ENCODE results near the gene ADGRF5.

DNA sequence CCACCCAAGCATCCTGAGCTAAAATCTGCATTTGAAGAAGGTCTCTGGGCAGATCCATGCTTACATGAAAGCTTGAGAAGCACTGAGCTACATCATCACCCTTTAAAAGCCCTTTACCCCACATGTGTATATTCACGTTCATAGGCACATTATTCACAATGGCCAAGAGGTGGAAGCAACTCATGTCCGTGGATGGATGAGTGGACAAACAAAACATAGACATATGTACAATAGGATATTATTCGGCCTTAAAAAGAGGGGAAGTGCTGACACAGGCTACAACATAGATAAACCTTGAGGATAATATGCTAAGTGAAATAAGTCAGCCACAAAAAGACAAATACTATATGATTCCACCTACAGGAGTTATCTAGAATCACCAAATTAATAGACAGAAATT is 17.6 kb downstream of the ADGRF5 start:
- no peak for TF ChIP-seq POLR2A (IDR thresholded peaks at IDR 0.05; ENCODE audit: low read length)
- no peak for TF ChIP-seq GATA1 (IDR thresholded peaks at IDR 0.05; ENCODE audit: low read depth, low read length)

Measured in erythroblast (primary cell).